Measurements from ENCODE around the gene OPN4. TPM values are rescaled to one million over a fixed set of nuclear protein-coding genes. Genes with fewer than 3 reads are reported as not detected.

The OPN4 gene
- total RNA-seq, result not detected

DNA sequence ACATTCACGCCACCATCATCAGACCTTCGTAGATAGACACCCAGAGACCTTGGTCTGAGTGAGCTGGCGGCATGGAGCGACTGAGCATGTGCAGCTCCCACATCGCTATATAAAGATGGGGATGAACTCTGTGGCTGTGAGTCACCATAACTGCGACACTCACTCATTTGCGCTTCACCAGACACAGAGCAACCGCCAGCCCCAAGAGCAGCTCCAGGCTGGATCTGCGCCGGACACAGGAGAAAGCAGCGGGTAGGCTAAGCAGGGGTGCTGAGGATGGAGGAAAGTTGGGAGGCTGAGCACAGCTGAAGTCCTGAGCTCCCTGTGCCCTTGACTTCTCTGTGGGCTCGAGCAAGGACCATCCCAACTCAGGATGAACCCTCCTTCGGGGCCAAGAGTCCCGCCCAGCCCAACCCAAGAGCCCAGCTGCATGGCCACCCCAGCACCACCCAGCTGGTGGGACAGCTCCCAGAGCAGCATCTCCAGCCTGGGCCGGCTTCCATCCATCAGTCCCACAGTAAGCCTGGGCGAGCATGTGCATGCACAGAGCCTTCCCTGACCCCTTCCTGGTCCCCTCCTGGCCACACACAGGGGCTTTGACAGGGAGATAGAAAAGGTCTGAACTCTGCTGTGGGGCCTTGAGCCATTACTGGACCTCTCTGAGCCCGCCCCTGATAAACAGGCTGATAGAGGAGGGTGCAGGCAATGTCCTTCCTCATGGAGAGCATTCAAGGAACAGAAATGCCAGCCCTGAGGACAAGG, at the start of gene OPN4:
Gene OPN4 (plus strand): TSS at position 137 of the 762 bp plus-strand sequence. CDS start 237 bp downstream, at position 374.

DNA sequence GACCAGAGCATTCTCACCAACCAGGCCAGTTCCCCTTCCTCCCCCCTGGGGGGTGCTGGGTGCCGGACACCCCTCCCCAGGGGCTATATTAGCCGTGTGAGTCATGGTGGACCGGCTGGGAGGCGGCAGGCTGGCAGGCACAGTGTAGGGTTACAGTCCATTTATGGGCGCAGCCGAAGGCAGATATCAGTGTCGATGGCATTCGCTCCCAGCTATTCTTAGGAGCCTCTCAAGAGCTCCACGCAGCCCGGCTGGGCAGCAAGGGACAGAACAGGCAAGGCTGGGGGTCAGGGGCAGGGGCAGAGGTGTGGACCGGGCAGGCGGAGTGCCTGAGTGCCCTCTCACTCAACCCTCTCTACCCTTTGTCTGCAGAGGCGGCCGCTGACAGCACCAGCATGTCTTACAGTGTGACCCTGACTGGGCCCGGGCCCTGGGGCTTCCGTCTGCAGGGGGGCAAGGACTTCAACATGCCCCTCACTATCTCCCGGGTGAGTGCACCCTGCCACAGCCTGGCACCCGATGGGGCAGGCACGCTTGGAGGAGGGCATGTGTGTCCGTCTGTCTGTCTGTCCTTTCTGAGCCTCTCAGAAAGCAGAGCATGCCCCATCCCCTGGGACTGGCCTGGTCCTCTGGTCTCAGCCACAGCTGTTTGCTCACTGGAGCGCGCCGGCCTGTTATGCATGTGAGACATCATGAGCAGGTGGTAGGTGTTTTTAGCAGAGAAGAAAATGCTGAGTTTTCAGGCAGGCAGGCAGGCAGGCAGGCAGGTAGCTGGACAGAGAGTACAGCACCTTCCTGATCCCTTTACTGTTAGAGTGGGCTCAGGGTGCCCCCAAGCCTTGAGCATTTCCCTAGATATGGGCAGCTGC, 14.2 kb downstream of the OPN4 start, which contains the start of gene LDB3:
Gene LDB3 (plus strand): TSS at position 215 of the 869 bp plus-strand sequence. CDS start 181 bp downstream, at position 396.

Other genes with a start within 250 kb of the OPN4 start
- gene WAPL, start 132.8 kb upstream of the OPN4 start, total RNA-seq, result 10 to 100 TPM; 30.6 to 47.6 TPM
- gene LDB3, start 14.0 kb downstream of the OPN4 start, total RNA-seq, result 1 to 10 TPM; 1.0 to 1.7 TPM
- 10 to 100 TPM; 38.5 to 47.0 TPM for gene BMPR1A, start 102.1 kb downstream of the OPN4 start, total RNA-seq